ENCODE measurements around the gene KLHL29.

The KLHL29 gene

GRCh38 chr2:23441414-23441813 lies 56.4 kb downstream of the KLHL29 start:
- no peaks in the 10 kb centered on the region for H3K9me2 ChIP-seq (replicated peaks; ENCODE audit: low read depth, low read length)
- no peak overlapping the region for H3K4me2 ChIP-seq (ENCODE audit: low read depth, low read length, poor library complexity, severe bottlenecking)

GRCh38 chr2:23445450-23445868 lies 60.5 kb downstream of the KLHL29 start:
- Histone ChIP-seq H3K4me3 (ENCODE audit: low read length, poor library complexity, severe bottlenecking) (no peak overlapping the region), H3K9me3 (ENCODE audit: insufficient read depth, low read depth, low read length) (peaks cover 4% of the 10 kb centered on the region; the same call in 1 of the 2 replicates), H3K79me2 (ENCODE audit: insufficient read depth, low read length) (no peaks in the 10 kb centered on the region), H3K27me3 (ENCODE audit: insufficient read depth, low read length, poor library complexity, severe bottlenecking) (peaks cover 5% of the 10 kb centered on the region), H3K9me2 (replicated peaks; ENCODE audit: low read depth, low read length) (no peaks in the 10 kb centered on the region), H4K20me1 (ENCODE audit: insufficient read depth, low read length, poor library complexity, severe bottlenecking) (peaks cover under 1% of the 10 kb centered on the region), H3K4me2 (ENCODE audit: low read depth, low read length, poor library complexity, severe bottlenecking) (no peak overlapping the region), H3F3A (ENCODE audit: low read depth) (no peaks in the 10 kb centered on the region), H3K9ac (ENCODE audit: low read depth, low read length, poor library complexity, severe bottlenecking) (no peak overlapping the region), H2AFZ (ENCODE audit: low read length) (no peak overlapping the region), H3K4me1 (ENCODE audit: insufficient read depth, low read length, poor library complexity, severe bottlenecking) (no peaks in the 10 kb centered on the region), H3K36me3 (ENCODE audit: insufficient read depth, low read length) (no peaks in the 10 kb centered on the region)
- no peak for TF ChIP-seq CTCF (conservative IDR thresholded peaks at IDR 0.05; ENCODE audit: low read length)
- no peak for TF ChIP-seq EZH2phosphoT487 (IDR thresholded peaks at IDR 0.05; ENCODE audit: borderline replicate concordance)

More at GRCh38 chr2:23441414-23441813, 56.4 kb downstream of the KLHL29 start:
- H3K79me2 ChIP-seq (ENCODE audit: insufficient read depth, low read length): no peaks in the 10 kb centered on the region
- no peaks in the 10 kb centered on the region for H4K20me1 ChIP-seq (ENCODE audit: insufficient read depth, low read length, poor library complexity, severe bottlenecking)
- peaks cover 4% of the 10 kb centered on the region; the same call in 1 of the 2 replicates for H3K9me3 ChIP-seq (ENCODE audit: insufficient read depth, low read depth, low read length)
- TF ChIP-seq CTCF (conservative IDR thresholded peaks at IDR 0.05; ENCODE audit: low read length) (no peak), EZH2phosphoT487 (IDR thresholded peaks at IDR 0.05; ENCODE audit: borderline replicate concordance) (no peak)
- no peaks in the 10 kb centered on the region for H3F3A ChIP-seq (ENCODE audit: low read depth)
- H3K4me1 ChIP-seq (ENCODE audit: insufficient read depth, low read length, poor library complexity, severe bottlenecking): no peaks in the 10 kb centered on the region
- H3K9ac ChIP-seq (ENCODE audit: low read depth, low read length, poor library complexity, severe bottlenecking): no peak overlapping the region
- no peak overlapping the region for H3K4me3 ChIP-seq (ENCODE audit: low read length, poor library complexity, severe bottlenecking)
- no peak overlapping the region for H2AFZ ChIP-seq (ENCODE audit: low read length)
- no peaks in the 10 kb centered on the region for H3K36me3 ChIP-seq (ENCODE audit: insufficient read depth, low read length)
- H3K27me3 ChIP-seq (ENCODE audit: insufficient read depth, low read length, poor library complexity, severe bottlenecking): no peaks in the 10 kb centered on the region

- H3K9ac ChIP-seq (ENCODE audit: low read depth, low read length, poor library complexity, severe bottlenecking): no peak overlapping the region
- H2AFZ ChIP-seq (ENCODE audit: low read length): no peak overlapping the region
- no peaks in the 10 kb centered on the region for H3K79me2 ChIP-seq (ENCODE audit: insufficient read depth, low read length)
- H4K20me1 ChIP-seq (ENCODE audit: insufficient read depth, low read length, poor library complexity, severe bottlenecking): peaks cover 4% of the 10 kb centered on the region
- TF ChIP-seq EZH2phosphoT487 (IDR thresholded peaks at IDR 0.05; ENCODE audit: borderline replicate concordance) (no peak), CTCF (conservative IDR thresholded peaks at IDR 0.05; ENCODE audit: low read length) (no peak)
- H3K9me3 ChIP-seq (ENCODE audit: insufficient read depth, low read depth, low read length): no peaks in the 10 kb centered on the region
- H3K36me3 ChIP-seq (ENCODE audit: insufficient read depth, low read length): no peaks in the 10 kb centered on the region
- H3K27me3 ChIP-seq (ENCODE audit: insufficient read depth, low read length, poor library complexity, severe bottlenecking): peaks cover 12% of the 10 kb centered on the region
- H3K4me1 ChIP-seq (ENCODE audit: insufficient read depth, low read length, poor library complexity, severe bottlenecking): no peaks in the 10 kb centered on the region
- no peaks in the 10 kb centered on the region for H3K9me2 ChIP-seq (replicated peaks; ENCODE audit: low read depth, low read length)
- H3K4me3 ChIP-seq (ENCODE audit: low read length, poor library complexity, severe bottlenecking): no peak overlapping the region
- H3F3A ChIP-seq (ENCODE audit: low read depth): no peaks in the 10 kb centered on the region
- no peak overlapping the region for H3K4me2 ChIP-seq (ENCODE audit: low read depth, low read length, poor library complexity, severe bottlenecking)
Measured at GRCh38 chr2:23446916-23447315, 61.9 kb downstream of the KLHL29 start.

Data from Loucy (cell line).